Peyer's patch (tissue), 4 donors: ENCODE data around the gene CGRRF1. TPM values are rescaled to one million over a fixed set of nuclear protein-coding genes. Genes with fewer than 3 reads are reported as not detected.
A peak's percentile ranks its signal among the peaks of the same experiment; 100 is the strongest.

Experiments used
- DNase-seq, 3 donors: peaks; one replicate each; pipeline ENCODE4 v3.0.0-alpha.2; 2017 to 2019
- H3K27ac ChIP-seq, 4 donors: fragments of 200-600 bp; sonication (generic); one replicate each; pipeline ENCODE4 v1.5.1; 2016 to 2019
- H3K27me3 ChIP-seq, 2 donors: fragments of 200-600 bp; sonication (generic); one replicate each; pipeline ENCODE4 v1.5.1; 2019
- H3K36me3 ChIP-seq, 3 donors: fragments of 200-600 bp; sonication (generic); one replicate each; pipeline ENCODE4 v1.5.1; 2016 to 2019
- H3K4me1 ChIP-seq, 4 donors: fragments of 200-600 bp; sonication (generic); one replicate each; pipeline ENCODE4 v1.5.1; 2016 to 2019
- H3K4me3 ChIP-seq, 4 donors: fragments of 200-600 bp; sonication (generic); 1 replicate in 3 of 4; 2 replicates in 1 of 4; pipeline ENCODE4 v1.5.1; 2016 to 2019; ENCODE audit warnings: mild to moderate bottlenecking in 1 of 4
- H3K9me3 ChIP-seq, 4 donors: fragments of 200-600 bp; sonication (generic); one replicate each; pipeline ENCODE4 v1.5.1; 2016 to 2019; ENCODE audit warnings: mild to moderate bottlenecking in 1 of 4
- CTCF ChIP-seq, 6 experiments: fragments of 450-650 bp in 4 of 6; fragments of 200-600 bp in 2 of 6; sonication (generic) in 1 of 6; IDR thresholded peaks; one replicate each; pipeline ENCODE4 v1.5.1; 2017 to 2019; ENCODE audit warnings: antibody characterized with exemption in 6 of 6, mild to moderate bottlenecking in 3 of 6, moderate library complexity in 1 of 6
- POLR2A ChIP-seq, 2 donors: fragments of 450-650 bp; IDR thresholded peaks; one replicate each; pipeline ENCODE4 v1.5.1; 2017; ENCODE audit warnings: antibody characterized with exemption in 2 of 2, mild to moderate bottlenecking in 2 of 2, moderate library complexity in 2 of 2
- total RNA-seq, 4 donors: library from RNA; depleted of rRNA; stranded (reverse); fragments of >200 nt; gene quantifications; one replicate each; pipeline ENCODE4 v1.1.0, GENCODE V29; 2016

The CGRRF1 gene
- total RNA-seq, 4 donors from 2014 or later = 11.6 to 26.8 (median 19.0) TPM

- Histone ChIP-seq H3K36me3 (no peaks in the 10 kb centered on the region), H3K9me3 (no peaks in the 10 kb centered on the region), H3K27ac (peak overlapping the region; percentile 90 to 99 (median 99)), H3K4me3 (peak overlapping the region; percentile 74 to 87 (median 80)), H3K4me1 (peaks cover 0 to 21% (median 3%) of the 10 kb centered on the region in 4 donors), H3K27me3 (no peaks in the 10 kb centered on the region)
- TF ChIP-seq POLR2A (IDR thresholded peaks at IDR 0.05) (peak; percentile 87 to 88), CTCF (IDR thresholded peaks at IDR 0.05) (peak in 1 of 6 experiments; percentile 1)
- peak; percentile 85 to 96 (median 93) for DNase-seq
Observed at GRCh38 chr14:54565785-54566409, 56.2 kb downstream of the CGRRF1 start.

- no peaks in the 10 kb centered on the region for H3K27me3 ChIP-seq
- H3K9me3 ChIP-seq = no peaks in the 10 kb centered on the region
- no peaks in the 10 kb centered on the region for H3K36me3 ChIP-seq
- peak within 1 kb of the TSS; percentile 90 to 99 (median 99) for H3K27ac ChIP-seq
- H3K4me3 ChIP-seq = peak within 1 kb of the TSS; percentile 74 to 87 (median 80)
- TF ChIP-seq POLR2A (IDR thresholded peaks at IDR 0.05) (peak in 1 of 2 donors; percentile 12), CTCF (IDR thresholded peaks at IDR 0.05) (peak in 4 of 6 experiments; percentile 16 to 42 (median 37))
- H3K4me1 ChIP-seq = peaks cover 0 to 21% (median 3%) of the 10 kb centered on the region in 4 donors
- peak; percentile 79 to 92 (median 81) for DNase-seq
Observed at GRCh38 chr14:54566410-54567223, 56.9 kb downstream of the CGRRF1 start, which contains the start of gene SAMD4A. Gene SAMD4A, plus strand, starts transcription at chr14:54567128. Its CDS starts 789 bp downstream, at chr14:54567917.

- DNase-seq = peak in 1 of 3 donors; percentile 41
- Histone ChIP-seq H3K4me3 (peak overlapping the region; percentile 74 to 87 (median 80)), H3K9me3 (no peaks in the 10 kb centered on the region), H3K27me3 (no peaks in the 10 kb centered on the region), H3K27ac (peak overlapping the region; percentile 90 to 99 (median 99)), H3K36me3 (no peaks in the 10 kb centered on the region), H3K4me1 (peaks cover 0 to 21% (median 3%) of the 10 kb centered on the region in 4 donors)
- TF ChIP-seq CTCF (IDR thresholded peaks at IDR 0.05) (no peak), POLR2A (IDR thresholded peaks at IDR 0.05) (no peak)
Observed at GRCh38 chr14:54567224-54567638, 57.5 kb downstream of the CGRRF1 start.

GRCh38 chr14:54567639-54568561 lies 58.2 kb downstream of the CGRRF1 start:
- Histone ChIP-seq H3K4me1 (peaks cover 0 to 21% (median 3%) of the 10 kb centered on the region in 4 donors), H3K4me3 (peak overlapping the region; percentile 74 to 87 (median 80)), H3K27ac (peak overlapping the region; percentile 90 to 99 (median 99)), H3K9me3 (no peaks in the 10 kb centered on the region), H3K27me3 (no peaks in the 10 kb centered on the region), H3K36me3 (no peaks in the 10 kb centered on the region)
- no peak for TF ChIP-seq CTCF (IDR thresholded peaks at IDR 0.05)
- no peak for TF ChIP-seq POLR2A (IDR thresholded peaks at IDR 0.05)
- DNase-seq = peak; percentile 58 to 78 (median 67)
